Measurements from ENCODE around the gene UBA6.

DNA sequence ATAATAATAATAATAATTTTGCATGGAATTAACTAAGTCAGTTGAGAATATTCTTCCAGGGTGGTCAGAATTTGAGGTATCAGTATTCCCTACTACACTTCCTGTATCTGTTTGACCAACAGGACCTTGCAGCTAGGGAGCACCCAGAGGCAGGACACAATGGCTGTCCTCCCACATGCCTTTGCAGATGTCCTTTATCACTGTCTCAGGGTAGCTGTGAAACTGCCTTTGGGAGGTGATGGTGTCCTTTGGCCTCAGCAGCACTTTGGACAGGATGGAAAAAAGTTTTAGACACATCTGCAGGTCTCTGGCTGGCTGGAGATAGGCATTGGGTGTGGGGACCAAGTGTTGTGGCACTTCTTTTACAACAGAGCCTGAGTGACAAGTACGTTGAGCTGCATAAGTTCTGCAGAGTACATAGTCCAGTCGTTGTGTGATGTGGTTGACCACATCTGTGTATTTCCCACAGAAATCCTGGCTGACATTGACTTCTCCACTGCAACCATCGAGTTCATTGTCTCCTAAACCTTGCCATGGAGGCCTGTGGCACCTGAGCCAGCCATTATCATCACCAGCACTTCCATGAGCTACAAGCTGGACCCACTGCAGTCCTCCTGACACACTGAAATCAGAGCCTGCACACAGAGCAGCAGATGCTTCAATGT, 19.1 kb upstream of the UBA6 start:
- TF ChIP-seq REST (IDR thresholded peaks at IDR 0.05; ENCODE audit: borderline replicate concordance) (no peak), REST (CRISPR knock-in tag; IDR thresholded peaks at IDR 0.05; ENCODE audit: low read depth) (no peak), JUND (IDR thresholded peaks at IDR 0.05; ENCODE audit: borderline replicate concordance, low read depth, low read length) (no peak), JUND (tag; IDR thresholded peaks at IDR 0.05; ENCODE audit: borderline replicate concordance, low read depth, low read length) (no peak), POLR2AphosphoS5 (IDR thresholded peaks at IDR 0.05; ENCODE audit: control insufficient read depth, insufficient read depth, low read depth, low read length) (no peak), SMC3 (conservative IDR thresholded peaks at IDR 0.05; ENCODE audit: insufficient read depth, low read depth, low read length) (no peak), SRF (CRISPR knock-in tag; IDR thresholded peaks at IDR 0.05) (no peak), NFE2 (IDR thresholded peaks at IDR 0.05; ENCODE audit: low read depth) (no peak), NR3C1 (CRISPR knock-in tag; IDR thresholded peaks at IDR 0.05) (no peak)
- TF ChIP-seq, protein P1, sequence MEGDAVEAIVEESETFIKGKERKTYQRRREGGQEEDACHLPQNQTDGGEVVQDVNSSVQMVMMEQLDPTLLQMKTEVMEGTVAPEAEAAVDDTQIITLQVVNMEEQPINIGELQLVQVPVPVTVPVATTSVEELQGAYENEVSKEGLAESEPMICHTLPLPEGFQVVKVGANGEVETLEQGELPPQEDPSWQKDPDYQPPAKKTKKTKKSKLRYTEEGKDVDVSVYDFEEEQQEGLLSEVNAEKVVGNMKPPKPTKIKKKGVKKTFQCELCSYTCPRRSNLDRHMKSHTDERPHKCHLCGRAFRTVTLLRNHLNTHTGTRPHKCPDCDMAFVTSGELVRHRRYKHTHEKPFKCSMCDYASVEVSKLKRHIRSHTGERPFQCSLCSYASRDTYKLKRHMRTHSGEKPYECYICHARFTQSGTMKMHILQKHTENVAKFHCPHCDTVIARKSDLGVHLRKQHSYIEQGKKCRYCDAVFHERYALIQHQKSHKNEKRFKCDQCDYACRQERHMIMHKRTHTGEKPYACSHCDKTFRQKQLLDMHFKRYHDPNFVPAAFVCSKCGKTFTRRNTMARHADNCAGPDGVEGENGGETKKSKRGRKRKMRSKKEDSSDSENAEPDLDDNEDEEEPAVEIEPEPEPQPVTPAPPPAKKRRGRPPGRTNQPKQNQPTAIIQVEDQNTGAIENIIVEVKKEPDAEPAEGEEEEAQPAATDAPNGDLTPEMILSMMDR (IDR thresholded peaks at IDR 0.05 in 2 of 3, conservative IDR thresholded peaks at IDR 0.05 in 1 of 3; ENCODE audit: insufficient read depth in 2 of 3, low read depth in 1 of 3, low read length in 3 of 3): no peak

Data from K562 (cell line).